Fibroblast of lung (primary cell): Measurements from ENCODE around the gene SMC2.

Experiments used
- EZH2 ChIP-seq: IDR thresholded peaks from 2 replicates; pipeline ENCODE4 v1.5.1; 2012; ENCODE audit warnings: low read length, control low read depth, mild to moderate bottlenecking; ENCODE audit errors: missing control alignments
- TF ChIP-seq, protein P1 (sequence below), 2 donors: IDR thresholded peaks in 1 of 2; conservative IDR thresholded peaks in 1 of 2; 1 replicate in 1 of 2; 2 replicates in 1 of 2; pipeline ENCODE4 v1.5.1; 2011 to 2012; ENCODE audit warnings: low read length in 2 of 2, control low read depth in 1 of 2, inconsistent platforms in 1 of 2, low read depth in 1 of 2, mild to moderate bottlenecking in 1 of 2

DNA sequence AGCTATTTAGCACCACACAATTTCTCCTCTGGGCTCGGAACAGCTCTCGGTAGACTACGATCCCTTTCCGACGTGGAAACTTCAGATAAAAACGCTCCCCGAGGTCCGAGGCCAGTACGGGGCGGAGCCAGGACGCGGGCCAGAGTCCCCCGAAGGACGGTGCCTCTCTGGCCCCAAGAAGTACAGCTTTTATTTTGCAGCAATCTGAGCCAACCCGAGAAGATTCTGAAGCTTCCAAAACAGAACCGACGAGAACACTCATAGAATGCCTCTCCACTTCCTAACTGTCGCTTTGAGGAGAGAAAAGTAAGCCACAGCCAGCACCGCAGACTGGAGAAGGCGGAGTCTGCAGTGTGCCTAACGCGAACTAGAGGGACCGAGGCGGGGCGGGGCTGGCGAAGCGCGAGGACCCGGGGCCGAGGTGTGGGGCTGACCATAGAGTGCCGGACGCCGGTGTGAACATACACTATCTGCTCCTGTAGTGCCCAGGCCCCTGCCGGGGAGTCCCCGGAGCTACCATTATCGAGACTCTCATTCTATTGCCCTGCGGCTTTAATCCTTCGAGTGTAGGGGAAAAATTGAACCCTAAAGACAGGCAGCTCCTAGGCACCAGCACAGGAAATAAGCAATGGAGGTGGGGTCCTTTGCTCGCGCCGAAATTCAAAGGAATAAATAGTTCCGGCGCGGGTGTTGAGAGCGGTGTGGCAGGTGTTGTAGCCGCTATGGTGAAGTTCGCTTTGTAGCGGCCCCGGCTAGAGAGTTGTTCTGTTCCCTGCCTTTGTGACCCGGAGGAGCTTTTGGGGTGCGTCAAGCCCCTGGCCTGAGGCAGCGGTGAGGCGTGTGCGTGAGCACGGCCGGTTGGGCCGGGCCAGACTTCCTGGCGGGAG, at the start of gene SMC2:
- TF ChIP-seq, protein P1, sequence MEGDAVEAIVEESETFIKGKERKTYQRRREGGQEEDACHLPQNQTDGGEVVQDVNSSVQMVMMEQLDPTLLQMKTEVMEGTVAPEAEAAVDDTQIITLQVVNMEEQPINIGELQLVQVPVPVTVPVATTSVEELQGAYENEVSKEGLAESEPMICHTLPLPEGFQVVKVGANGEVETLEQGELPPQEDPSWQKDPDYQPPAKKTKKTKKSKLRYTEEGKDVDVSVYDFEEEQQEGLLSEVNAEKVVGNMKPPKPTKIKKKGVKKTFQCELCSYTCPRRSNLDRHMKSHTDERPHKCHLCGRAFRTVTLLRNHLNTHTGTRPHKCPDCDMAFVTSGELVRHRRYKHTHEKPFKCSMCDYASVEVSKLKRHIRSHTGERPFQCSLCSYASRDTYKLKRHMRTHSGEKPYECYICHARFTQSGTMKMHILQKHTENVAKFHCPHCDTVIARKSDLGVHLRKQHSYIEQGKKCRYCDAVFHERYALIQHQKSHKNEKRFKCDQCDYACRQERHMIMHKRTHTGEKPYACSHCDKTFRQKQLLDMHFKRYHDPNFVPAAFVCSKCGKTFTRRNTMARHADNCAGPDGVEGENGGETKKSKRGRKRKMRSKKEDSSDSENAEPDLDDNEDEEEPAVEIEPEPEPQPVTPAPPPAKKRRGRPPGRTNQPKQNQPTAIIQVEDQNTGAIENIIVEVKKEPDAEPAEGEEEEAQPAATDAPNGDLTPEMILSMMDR (conservative IDR thresholded peaks at IDR 0.05 in 1 of 2, IDR thresholded peaks at IDR 0.05 in 1 of 2; ENCODE audit: low read depth in 1 of 2, low read length in 2 of 2): no peak
- no peak for TF ChIP-seq EZH2
